ENCODE results near the gene ATRNL1.

DNA sequence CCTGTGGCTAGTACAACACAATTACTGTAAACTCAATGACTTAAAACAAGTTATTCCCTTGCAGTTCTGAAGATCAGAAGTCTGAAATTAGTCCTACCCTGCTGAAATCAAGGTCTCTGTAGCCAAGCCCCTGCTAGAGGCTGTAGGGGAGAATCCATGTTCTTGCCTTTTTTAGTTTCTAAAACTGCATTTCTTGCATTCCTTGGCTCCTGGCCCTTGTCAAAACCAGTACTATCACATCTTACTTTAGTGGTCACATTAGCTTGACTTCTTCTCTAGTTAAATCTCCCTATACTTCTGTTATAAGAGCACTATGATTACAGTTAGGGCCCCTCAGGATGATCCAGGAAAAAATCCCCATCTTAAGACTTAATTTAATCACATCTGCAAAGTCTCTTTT lies 612.9 kb downstream of the ATRNL1 start:
- TF ChIP-seq, protein P1, sequence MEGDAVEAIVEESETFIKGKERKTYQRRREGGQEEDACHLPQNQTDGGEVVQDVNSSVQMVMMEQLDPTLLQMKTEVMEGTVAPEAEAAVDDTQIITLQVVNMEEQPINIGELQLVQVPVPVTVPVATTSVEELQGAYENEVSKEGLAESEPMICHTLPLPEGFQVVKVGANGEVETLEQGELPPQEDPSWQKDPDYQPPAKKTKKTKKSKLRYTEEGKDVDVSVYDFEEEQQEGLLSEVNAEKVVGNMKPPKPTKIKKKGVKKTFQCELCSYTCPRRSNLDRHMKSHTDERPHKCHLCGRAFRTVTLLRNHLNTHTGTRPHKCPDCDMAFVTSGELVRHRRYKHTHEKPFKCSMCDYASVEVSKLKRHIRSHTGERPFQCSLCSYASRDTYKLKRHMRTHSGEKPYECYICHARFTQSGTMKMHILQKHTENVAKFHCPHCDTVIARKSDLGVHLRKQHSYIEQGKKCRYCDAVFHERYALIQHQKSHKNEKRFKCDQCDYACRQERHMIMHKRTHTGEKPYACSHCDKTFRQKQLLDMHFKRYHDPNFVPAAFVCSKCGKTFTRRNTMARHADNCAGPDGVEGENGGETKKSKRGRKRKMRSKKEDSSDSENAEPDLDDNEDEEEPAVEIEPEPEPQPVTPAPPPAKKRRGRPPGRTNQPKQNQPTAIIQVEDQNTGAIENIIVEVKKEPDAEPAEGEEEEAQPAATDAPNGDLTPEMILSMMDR (conservative IDR thresholded peaks at IDR 0.05; ENCODE audit: low read depth, low read length): no peak
- TF ChIP-seq EZH2phosphoT487 (IDR thresholded peaks at IDR 0.05; ENCODE audit: borderline replicate concordance, low read length) (no peak), EZH2 (IDR thresholded peaks at IDR 0.05; ENCODE audit: low read length, unreplicated experiment) (no peak)
